Mesenchymal stem cell (in vitro differentiated cells and primary cell): ENCODE data around the gene TRAF4.
A peak's percentile ranks its signal among the peaks of the same experiment; 100 is the strongest.
"Not testable (repeated sequence)": the region's sequence is repeated elsewhere in the genome, so short reads cannot be mapped to it uniquely, and the experiment has no call there.

ENCODE experiments used
- DNase-seq: peaks from one replicate; pipeline ENCODE4 v3.0.0-alpha.2; 2013
- H2AFZ ChIP-seq: one replicate; pipeline ENCODE4 v1.6.1; 2013; ENCODE audit warnings: low read depth, mild to moderate bottlenecking, control low read depth, inconsistent platforms, low read length, moderate library complexity
- H2AK5ac ChIP-seq: 2 replicates; pipeline ENCODE4 v1.6.1; 2013; ENCODE audit warnings: low read length, moderate library complexity, mild to moderate bottlenecking, inconsistent platforms; ENCODE audit not compliant: severe bottlenecking
- H2BK120ac ChIP-seq: one replicate; pipeline ENCODE4 v1.6.1; 2013; ENCODE audit warnings: low read depth, mild to moderate bottlenecking, inconsistent platforms, low read length, moderate library complexity
- H2BK12ac ChIP-seq, 2 experiments: one replicate each; pipeline ENCODE4 v1.6.1; 2013; ENCODE audit warnings: inconsistent platforms in 2 of 2, low read length in 2 of 2, mild to moderate bottlenecking in 2 of 2, moderate library complexity in 2 of 2, control low read depth in 1 of 2
- H2BK15ac ChIP-seq: one replicate; pipeline ENCODE4 v1.6.1; 2013; ENCODE audit warnings: mild to moderate bottlenecking, low read depth, inconsistent platforms; ENCODE audit not compliant: poor library complexity, severe bottlenecking
- H2BK5ac ChIP-seq: 2 replicates; pipeline ENCODE4 v1.6.1; 2013; ENCODE audit warnings: low read depth, mild to moderate bottlenecking, low read length, control low read depth, inconsistent platforms; ENCODE audit not compliant: poor library complexity, severe bottlenecking
- H3K14ac ChIP-seq, 2 experiments: one replicate each; pipeline ENCODE4 v1.6.1; 2013; ENCODE audit warnings: inconsistent platforms in 2 of 2, low read length in 2 of 2, control low read depth in 1 of 2, mild to moderate bottlenecking in 1 of 2, moderate library complexity in 1 of 2
- H3K18ac ChIP-seq, 2 experiments: one replicate each; pipeline ENCODE4 v1.6.1; 2013; ENCODE audit warnings: inconsistent platforms in 2 of 2, low read length in 2 of 2, control low read depth in 1 of 2, low read depth in 1 of 2, mild to moderate bottlenecking in 1 of 2
- H3K23ac ChIP-seq, 2 experiments: one replicate each; pipeline ENCODE4 v1.6.1; 2013; ENCODE audit warnings: inconsistent platforms in 2 of 2, low read length in 2 of 2, mild to moderate bottlenecking in 2 of 2, moderate library complexity in 2 of 2, control low read depth in 1 of 2
- H3K27ac ChIP-seq: 2 replicates; pipeline ENCODE4 v1.5.1; 2013; ENCODE audit warnings: mild to moderate bottlenecking, moderate library complexity, low read length, control low read depth, inconsistent platforms; ENCODE audit not compliant: poor library complexity, severe bottlenecking
- H3K27me3 ChIP-seq, 2 experiments: 2 replicates each; pipeline versions ENCODE4 v1.6.1 to v1.7.0; 2013; ENCODE audit warnings: low read length in 2 of 2, mild to moderate bottlenecking in 2 of 2, moderate library complexity in 2 of 2, control low read depth in 1 of 2, inconsistent platforms in 1 of 2; ENCODE audit not compliant: control insufficient read depth in 1 of 2, insufficient read depth in 1 of 2
- H3K36me3 ChIP-seq, 2 experiments: 2 replicates each; pipeline versions ENCODE4 v1.6.1 to v1.7.0; 2013; ENCODE audit warnings: low read length in 2 of 2, control low read depth in 1 of 2, inconsistent platforms in 1 of 2, low read depth in 1 of 2, mild to moderate bottlenecking in 1 of 2; ENCODE audit not compliant: insufficient read depth in 2 of 2, control insufficient read depth in 1 of 2
- H3K4ac ChIP-seq, 2 experiments: one replicate each; pipeline ENCODE4 v1.6.1; 2013; ENCODE audit warnings: inconsistent platforms in 2 of 2, low read length in 2 of 2, mild to moderate bottlenecking in 2 of 2, moderate library complexity in 2 of 2, control low read depth in 1 of 2, low read depth in 1 of 2
- H3K4me1 ChIP-seq: 2 replicates; pipeline ENCODE4 v1.6.1; 2013; ENCODE audit warnings: low read depth, low read length, control low read depth; ENCODE audit not compliant: control insufficient read depth, insufficient read depth
- H3K4me2 ChIP-seq: 2 replicates; pipeline ENCODE4 v1.6.1; 2013; ENCODE audit warnings: low read length, mild to moderate bottlenecking, inconsistent platforms; ENCODE audit not compliant: poor library complexity, severe bottlenecking
- H3K4me3 ChIP-seq, 2 experiments: 2 replicates each; pipeline versions ENCODE4 v1.5.1 to v1.7.0; 2013; ENCODE audit warnings: low read length in 2 of 2, mild to moderate bottlenecking in 2 of 2, control low read depth in 1 of 2, low read depth in 1 of 2; ENCODE audit not compliant: insufficient read depth in 1 of 2
- H3K79me1 ChIP-seq: replicated peaks from 2 replicates; pipeline ENCODE4 v1.6.1; 2013; ENCODE audit warnings: mild to moderate bottlenecking, control low read depth, low read length, inconsistent platforms; ENCODE audit not compliant: poor library complexity, severe bottlenecking
- H3K9ac ChIP-seq: 2 replicates; pipeline ENCODE4 v1.7.0; 2013; ENCODE audit warnings: mild to moderate bottlenecking, low read length, moderate library complexity
- H3K9me3 ChIP-seq: 2 replicates; pipeline ENCODE4 v1.7.0; 2013; ENCODE audit warnings: mild to moderate bottlenecking, low read length; ENCODE audit not compliant: control insufficient read depth
- H4K8ac ChIP-seq: one replicate; pipeline ENCODE4 v1.6.1; 2013; ENCODE audit warnings: inconsistent platforms, mild to moderate bottlenecking, low read length, moderate library complexity
- H4K91ac ChIP-seq: one replicate; pipeline ENCODE4 v1.6.1; 2013; ENCODE audit warnings: mild to moderate bottlenecking, low read length, inconsistent platforms
- WGBS: methylation state at CpG from one replicate; pipeline ENCODE4 v1.1.7; 2013; ENCODE audit warnings: mixed read lengths; 5-methylcytosine and 5-hydroxymethylcytosine counted together

The TRAF4 gene

DNA sequence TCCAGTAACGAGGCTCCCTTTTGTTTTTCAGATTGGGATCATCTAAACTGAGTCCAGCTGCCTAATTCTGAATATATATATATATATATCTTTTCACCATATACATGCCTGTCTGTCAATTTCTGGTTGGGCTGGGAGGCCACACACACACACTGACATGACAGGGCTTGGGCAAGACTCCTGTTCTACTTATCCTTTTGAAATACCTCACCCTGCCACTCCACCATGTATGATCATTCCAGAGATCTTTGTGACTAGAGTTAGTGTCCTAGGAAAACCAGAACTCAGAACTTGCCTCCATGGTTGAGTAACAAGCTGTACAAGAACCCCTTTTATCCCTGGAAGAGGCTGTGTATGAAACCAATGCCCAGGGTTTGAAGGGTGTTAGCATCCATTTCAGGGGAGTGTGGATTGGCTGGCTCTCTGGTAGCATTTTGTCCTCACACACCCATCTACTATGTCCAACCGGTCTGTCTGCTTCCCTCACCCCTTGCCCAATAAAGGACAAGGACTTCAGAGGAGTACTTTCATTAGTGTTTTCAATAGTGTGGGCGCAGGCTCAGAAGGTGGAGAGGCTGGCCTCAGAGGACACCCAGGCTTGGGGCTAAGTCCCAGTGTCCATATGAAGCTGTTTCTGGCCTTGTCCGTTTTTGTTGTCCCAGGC lies 19.8 kb upstream of the TRAF4 start:
- not testable (repeated sequence) for H2BK12ac ChIP-seq, H3K18ac ChIP-seq, H3K4me2 ChIP-seq, H3K4ac ChIP-seq, H3K9me3 ChIP-seq, H3K27ac ChIP-seq, H2AK5ac ChIP-seq, H2AFZ ChIP-seq, H3K79me1 ChIP-seq, H4K91ac ChIP-seq, H4K8ac ChIP-seq, H3K4me3 ChIP-seq, H2BK120ac ChIP-seq, H3K23ac ChIP-seq, H3K27me3 ChIP-seq, H2BK5ac ChIP-seq, H2BK15ac ChIP-seq, H3K14ac ChIP-seq, DNase-seq
- peaks cover 26% of the 10 kb centered on the region for H3K4me1 ChIP-seq
- 81% methylated on average over 2 of the region's 4 CpGs for WGBS
- H3K36me3 ChIP-seq: peaks cover 25 to 42% of the 10 kb centered on the region in 2 experiments
- peak overlapping the region; percentile 75 for H3K9ac ChIP-seq

DNA sequence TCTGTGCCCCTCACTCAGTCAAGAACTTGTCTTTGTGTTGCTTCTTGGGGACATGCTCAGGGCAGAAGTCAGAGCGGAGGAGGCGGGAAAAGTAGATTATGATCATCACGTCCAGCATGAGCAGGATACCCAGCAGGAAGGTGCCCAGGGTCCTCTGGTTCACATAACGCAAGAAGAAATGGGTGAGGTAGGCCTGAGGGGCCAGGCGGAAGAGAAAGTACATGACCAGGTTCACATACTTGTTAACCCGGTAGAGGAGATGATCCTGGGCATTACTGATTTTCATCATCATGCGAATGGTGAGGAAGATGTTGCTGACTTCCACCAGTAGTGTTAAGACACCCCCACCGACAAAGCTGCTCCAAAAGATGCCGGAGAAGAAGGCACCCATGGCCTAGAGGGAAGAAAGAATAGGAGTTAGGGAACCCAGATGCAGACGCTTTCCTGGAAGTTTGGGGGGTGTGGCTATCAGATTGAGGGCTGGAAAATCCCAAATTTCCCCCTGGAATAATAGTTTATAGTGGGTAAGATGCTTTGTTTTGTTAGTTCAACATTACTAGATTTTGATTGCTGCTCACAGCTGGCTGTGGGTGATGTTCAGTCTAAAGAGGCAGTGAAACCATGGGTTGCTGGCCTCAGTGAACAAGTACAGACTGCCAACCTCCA lies 19.2 kb upstream of the TRAF4 start:
- Histone ChIP-seq H2BK5ac (no peak overlapping the region), H2BK12ac (no peak overlapping the region), H3K23ac (no peak overlapping the region), H3K9ac (peak overlapping the region; percentile 75), H4K8ac (no peak overlapping the region), H2AFZ (no peak overlapping the region), H3K36me3 (peaks cover 25 to 42% of the 10 kb centered on the region in 2 experiments), H3K4ac (no peak overlapping the region), H3K4me1 (peaks cover 26% of the 10 kb centered on the region), H4K91ac (no peak overlapping the region), H2BK120ac (no peak overlapping the region), H2BK15ac (no peak overlapping the region), H3K4me2 (peak overlapping the region; percentile 96), H2AK5ac (no peak overlapping the region), H3K18ac (no peak overlapping the region), H3K27ac (peak overlapping the region; percentile 75), H3K27me3 (no peaks in the 10 kb centered on the region), H3K14ac (no peak overlapping the region), H3K9me3 (no peaks in the 10 kb centered on the region), H3K4me3 (peak overlapping the region in 1 of 2 experiments; percentile 84), H3K79me1 (peaks cover under 1% of the 10 kb centered on the region)
- no peak for DNase-seq
- 86% methylated on average over 10 of the region's 10 CpGs for WGBS

DNA sequence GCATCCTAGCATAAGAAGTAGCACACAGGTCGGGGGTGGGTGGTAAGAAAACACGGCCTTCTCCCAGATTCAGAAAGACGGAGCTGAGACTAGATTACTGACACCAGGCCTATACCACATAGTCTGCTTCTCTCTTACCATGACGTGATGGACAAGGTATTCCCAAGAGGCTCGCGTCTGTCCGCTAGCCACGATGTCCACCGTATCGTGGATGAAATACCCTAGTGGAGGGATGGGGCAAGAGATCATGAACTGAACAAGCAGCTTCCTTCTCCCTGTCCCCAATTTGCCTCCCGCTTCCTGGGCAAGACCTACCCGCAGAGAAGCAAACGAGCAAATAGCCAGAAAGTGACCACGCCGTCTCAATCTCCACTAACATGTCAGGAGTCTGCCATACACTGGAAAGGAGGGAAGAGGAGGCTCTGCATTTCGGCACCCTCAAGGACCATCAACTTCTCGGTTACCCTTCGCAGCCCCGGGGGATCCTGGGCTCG lies 18.6 kb upstream of the TRAF4 start:
- Histone ChIP-seq H2BK12ac (peak overlapping the region in 1 of 2 experiments; percentile 37), H4K8ac (no peak overlapping the region), H3K27ac (peak overlapping the region; percentile 75), H3K36me3 (peaks cover 25 to 42% of the 10 kb centered on the region in 2 experiments), H3K4me2 (peak overlapping the region; percentile 96), H2AFZ (no peak overlapping the region), H3K4me1 (peaks cover 26% of the 10 kb centered on the region), H2BK15ac (peak overlapping the region; percentile 92), H3K4ac (no peak overlapping the region), H3K18ac (peak overlapping the region in 1 of 2 experiments; percentile 93), H2BK5ac (no peak overlapping the region), H3K9me3 (no peaks in the 10 kb centered on the region), H4K91ac (peak overlapping the region; percentile 94), H3K14ac (peak overlapping the region in 1 of 2 experiments; percentile 74), H3K27me3 (no peaks in the 10 kb centered on the region), H3K9ac (peak overlapping the region; percentile 75), H3K79me1 (peaks cover 2% of the 10 kb centered on the region), H3K23ac (peak overlapping the region in 1 of 2 experiments; percentile 87), H2AK5ac (peak overlapping the region; percentile 33), H3K4me3 (peak overlapping the region; percentile 61 to 84), H2BK120ac (peak overlapping the region; percentile 75)
- DNase-seq: peak; percentile 86
- WGBS: 7% methylated on average over 17 of the region's 20 CpGs

DNA sequence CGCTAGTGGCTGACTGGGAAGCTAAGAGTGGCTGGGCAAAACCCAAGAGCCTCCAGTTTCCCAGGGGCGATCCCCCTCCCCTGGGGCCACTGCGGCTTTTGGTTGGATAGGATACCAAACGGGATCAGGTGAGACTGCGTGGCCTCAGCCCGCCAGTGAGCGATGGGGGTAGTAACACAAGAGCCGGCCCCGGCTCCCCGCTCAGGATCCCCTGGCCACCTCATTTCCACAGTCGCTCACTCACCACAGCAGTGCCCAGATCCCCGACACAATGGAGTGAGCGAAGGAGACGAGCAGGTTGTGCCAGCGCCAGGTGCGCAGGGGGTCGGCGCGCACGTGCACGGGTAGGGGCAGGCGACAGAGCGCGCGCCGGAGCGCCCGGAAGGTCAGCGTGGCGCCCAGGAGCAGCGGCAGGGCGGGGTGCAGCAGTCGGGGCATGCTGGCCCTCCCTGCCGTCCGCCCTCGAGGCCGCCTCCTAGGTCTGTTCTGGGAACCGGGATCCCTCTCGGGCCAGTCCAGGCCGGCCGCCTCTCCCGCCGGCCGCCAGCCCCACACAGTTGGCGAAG lies 18.1 kb upstream of the TRAF4 start:
- Histone ChIP-seq H3K4me3 (peak overlapping the region; percentile 61 to 84), H3K4me2 (peak overlapping the region; percentile 96), H3K27me3 (no peaks in the 10 kb centered on the region), H2BK120ac (peak overlapping the region; percentile 75), H2AFZ (peak overlapping the region; percentile 36), H3K9ac (peak overlapping the region; percentile 75), H3K18ac (peak overlapping the region; percentile 93 to 97), H3K9me3 (no peaks in the 10 kb centered on the region), H3K14ac (peak overlapping the region; percentile 82 to 93), H2BK5ac (no peak overlapping the region), H3K23ac (peak overlapping the region; percentile 87 to 96), H3K4ac (peak overlapping the region; percentile 97), H3K36me3 (peaks cover 25 to 42% of the 10 kb centered on the region in 2 experiments), H4K8ac (peak overlapping the region; percentile 80), H2BK12ac (peak overlapping the region in 1 of 2 experiments; percentile 94), H2AK5ac (peak overlapping the region; percentile 33), H3K4me1 (peaks cover 26% of the 10 kb centered on the region), H2BK15ac (peak overlapping the region; percentile 92), H4K91ac (peak overlapping the region; percentile 94), H3K27ac (peak overlapping the region; percentile 75), H3K79me1 (peaks cover 2% of the 10 kb centered on the region)
- 1% methylated on average over 20 of the region's 45 CpGs for WGBS
- DNase-seq: peak; percentile 86
